Measurements from ENCODE around the gene DIP2C.

Gene DIP2C

GRCh38 chr10:505419-505818, 184.0 kb downstream of the DIP2C start:
- TF ChIP-seq CTCF (IDR thresholded peaks at IDR 0.05; ENCODE audit: control insufficient read depth, extremely low read depth, insufficient read depth): no peak
- DNase-seq (ENCODE audit: low read depth): no peak
- H3K4me3 ChIP-seq (ENCODE audit: low read depth, low read length): no peak overlapping the region

GRCh38 chr10:504806-505205, 184.7 kb downstream of the DIP2C start:
- DNase-seq (ENCODE audit: low read depth): no peak
- TF ChIP-seq CTCF (IDR thresholded peaks at IDR 0.05; ENCODE audit: control insufficient read depth, extremely low read depth, insufficient read depth): no peak

GRCh38 chr10:504121-504611, 185.3 kb downstream of the DIP2C start:
- H3K4me3 ChIP-seq (ENCODE audit: low read depth, low read length): no peak overlapping the region
- TF ChIP-seq CTCF (IDR thresholded peaks at IDR 0.05; ENCODE audit: control insufficient read depth, extremely low read depth, insufficient read depth): no peak
- no peak for DNase-seq (ENCODE audit: low read depth)

More at GRCh38 chr10:504806-505205, 184.7 kb downstream of the DIP2C start:
- H3K4me3 ChIP-seq (ENCODE audit: low read depth, low read length): no peak overlapping the region

- DNase-seq (ENCODE audit: low read depth): no peak
- no peak overlapping the region for H3K4me3 ChIP-seq (ENCODE audit: low read depth, low read length)
- no peak for TF ChIP-seq CTCF (IDR thresholded peaks at IDR 0.05; ENCODE audit: control insufficient read depth, extremely low read depth, insufficient read depth)
Observed at GRCh38 chr10:501596-501995, 187.9 kb downstream of the DIP2C start.

GRCh38 chr10:500876-501275, 188.6 kb downstream of the DIP2C start:
- H3K4me3 ChIP-seq (ENCODE audit: low read depth, low read length): no peak overlapping the region
- no peak for TF ChIP-seq CTCF (IDR thresholded peaks at IDR 0.05; ENCODE audit: control insufficient read depth, extremely low read depth, insufficient read depth)
- DNase-seq (ENCODE audit: low read depth): no peak

- TF ChIP-seq CTCF (IDR thresholded peaks at IDR 0.05; ENCODE audit: control insufficient read depth, extremely low read depth, insufficient read depth): no peak
- DNase-seq (ENCODE audit: low read depth): no peak
- H3K4me3 ChIP-seq (ENCODE audit: low read depth, low read length): no peak overlapping the region
Observed at GRCh38 chr10:499991-500390, 189.5 kb downstream of the DIP2C start.

GRCh38 chr10:498760-499435, 190.6 kb downstream of the DIP2C start:
- no peak for TF ChIP-seq CTCF (IDR thresholded peaks at IDR 0.05; ENCODE audit: control insufficient read depth, extremely low read depth, insufficient read depth)
- no peak for DNase-seq (ENCODE audit: low read depth)
- H3K4me3 ChIP-seq (ENCODE audit: low read depth, low read length): no peak overlapping the region
